GM21529 (cell line): ENCODE results near the gene RUNDC3A.
"Not testable (repeated sequence)": the region's sequence is repeated elsewhere in the genome, so short reads cannot be mapped to it uniquely, and the experiment has no call there.

ENCODE experiments used
- ATAC-seq: cut with Tn5 transposase; IDR thresholded peaks from one replicate; pipeline ENCODE4 v1.9.1; 2021; ENCODE audit not compliant: unreplicated experiment

Gene RUNDC3A

GRCh38 chr17:44358066-44358465 is 49.7 kb downstream of the RUNDC3A start:
- no peak for ATAC-seq

- ATAC-seq: no peak
Measured at GRCh38 chr17:44359006-44359405, 50.6 kb downstream of the RUNDC3A start.

GRCh38 chr17:44359458-44360143 is 51.2 kb downstream of the RUNDC3A start:
- no peak for ATAC-seq

- ATAC-seq: no peak
Measured at GRCh38 chr17:44360144-44360533, 51.7 kb downstream of the RUNDC3A start.

- no peak for ATAC-seq
Measured at GRCh38 chr17:44360826-44361225, 52.4 kb downstream of the RUNDC3A start.

GRCh38 chr17:44361292-44362260 is 53.2 kb downstream of the RUNDC3A start:
- no peak for ATAC-seq

GRCh38 chr17:44362459-44362948 is 54.1 kb downstream of the RUNDC3A start:
- no peak for ATAC-seq

- no peak for ATAC-seq
Measured at GRCh38 chr17:44362949-44363612, 54.7 kb downstream of the RUNDC3A start.

- ATAC-seq: no peak
Measured at GRCh38 chr17:44363613-44364159, 55.3 kb downstream of the RUNDC3A start, which contains the start of gene FAM171A2. Gene FAM171A2, minus strand, starts transcription at chr17:44363853. Its CDS starts 139 bp downstream, at chr17:44363714.

- ATAC-seq: not testable (repeated sequence)
Measured at GRCh38 chr17:44365051-44365450, 56.6 kb downstream of the RUNDC3A start.

GRCh38 chr17:44367231-44367979 is 59.0 kb downstream of the RUNDC3A start:
- no peak for ATAC-seq
